Measurements from ENCODE around the gene ATP10D. TPM values are rescaled to one million over a fixed set of nuclear protein-coding genes. Genes with fewer than 3 reads are reported as not detected.

Gene ATP10D
- total RNA-seq, 1 experiment from 2014 or later: 5.1 TPM

- ChIA-PET RAD21 (ENCODE audit: low non-redundant PET in 1 of 2, low total read pairs in 2 of 2, uncharacterized antibody in 2 of 2, unreplicated experiment in 2 of 2) (no interaction called here), POLR2A (no interaction called here), CTCF (no interaction called here)
- Histone ChIP-seq H4K20me1 (ENCODE audit: insufficient read depth) (no peaks in the 10 kb centered on the region), H2AFZ (ENCODE audit: low read depth, low read length, poor library complexity, severe bottlenecking) (no peak overlapping the region), H3K4me2 (ENCODE audit: low read length) (no peak overlapping the region), H3K79me2 (ENCODE audit: insufficient read depth, low read length) (no peaks in the 10 kb centered on the region; the same call in 1 of the 2 replicates), H3K9ac (ENCODE audit: low read length) (no peak overlapping the region), H3K27me3 (ENCODE audit: insufficient read depth, low read length) (no peaks in the 10 kb centered on the region), H3K36me3 (ENCODE audit: control insufficient read depth in 1 of 2, insufficient read depth in 2 of 2, low read length in 2 of 2) (no peaks in the 10 kb centered on the region), H3K4me3 (replicated peaks in 1 of 2; ENCODE audit: low read depth in 1 of 2, low read length in 2 of 2) (no peak overlapping the region), H3K4me1 (ENCODE audit: control insufficient read depth in 1 of 2, insufficient read depth in 2 of 2, low read length in 2 of 2) (peaks cover 14 to 32% of the 10 kb centered on the region in 2 experiments), H3K9me3 (ENCODE audit: control insufficient read depth in 1 of 2, insufficient read depth in 1 of 2, low read depth in 1 of 2, low read length in 2 of 2) (no peaks in the 10 kb centered on the region), H3K9me2 (ENCODE audit: insufficient read depth) (no peaks in the 10 kb centered on the region), H3K27ac (ENCODE audit: low read depth, low read length) (no peak overlapping the region)
- no peak for ATAC-seq
- BruUV-seq (replicated peaks): no TSS peak
- no peak for TF ChIP-seq CTCF (IDR thresholded peaks at IDR 0.05 in 2 of 3, conservative IDR thresholded peaks at IDR 0.05 in 1 of 3; ENCODE audit: borderline replicate concordance in 1 of 3, insufficient read depth in 1 of 3, low read depth in 2 of 3, low read length in 2 of 3)
- intact Hi-C loops (cut with micrococcal nuclease): no loop called here
- DNase-seq (ENCODE audit: low read depth, low spot score): no peak
These were observed 20.1 kb upstream of the ATP10D start for GRCh38 chr4:47465004-47465403.

- H3K4me3 ChIP-seq (replicated peaks in 1 of 2; ENCODE audit: low read depth in 1 of 2, low read length in 2 of 2): no peak overlapping the region
- H3K9me3 ChIP-seq (ENCODE audit: control insufficient read depth in 1 of 2, insufficient read depth in 1 of 2, low read depth in 1 of 2, low read length in 2 of 2): no peaks in the 10 kb centered on the region
- H3K4me1 ChIP-seq (ENCODE audit: control insufficient read depth in 1 of 2, insufficient read depth in 2 of 2, low read length in 2 of 2): peaks cover 16 to 44% of the 10 kb centered on the region in 2 experiments
- H3K79me2 ChIP-seq (ENCODE audit: insufficient read depth, low read length): no peaks in the 10 kb centered on the region; the same call in 1 of the 2 replicates
- H3K9ac ChIP-seq (ENCODE audit: low read length): no peak overlapping the region
- no peaks in the 10 kb centered on the region for H3K36me3 ChIP-seq (ENCODE audit: control insufficient read depth in 1 of 2, insufficient read depth in 2 of 2, low read length in 2 of 2)
- no peak overlapping the region for H3K4me2 ChIP-seq (ENCODE audit: low read length)
- ChIA-PET RAD21 (ENCODE audit: low non-redundant PET in 1 of 2, low total read pairs in 2 of 2, uncharacterized antibody in 2 of 2, unreplicated experiment in 2 of 2) (no interaction called here), POLR2A (no interaction called here), CTCF (no interaction called here)
- no peak for ATAC-seq
- H3K9me2 ChIP-seq (ENCODE audit: insufficient read depth): no peaks in the 10 kb centered on the region
- H4K20me1 ChIP-seq (ENCODE audit: insufficient read depth): no peaks in the 10 kb centered on the region
- no peaks in the 10 kb centered on the region for H3K27me3 ChIP-seq (ENCODE audit: insufficient read depth, low read length)
- no peak for DNase-seq (ENCODE audit: low read depth, low spot score)
- no peak overlapping the region for H2AFZ ChIP-seq (ENCODE audit: low read depth, low read length, poor library complexity, severe bottlenecking)
- BruUV-seq (replicated peaks): no TSS peak
- intact Hi-C loops (cut with micrococcal nuclease): no loop called here
- no peak overlapping the region for H3K27ac ChIP-seq (ENCODE audit: low read depth, low read length)
- TF ChIP-seq ZFX (IDR thresholded peaks at IDR 0.05) (no peak), ATF3 (IDR thresholded peaks at IDR 0.05) (no peak), ZBTB33 (IDR thresholded peaks at IDR 0.05; ENCODE audit: extremely low read depth, insufficient replicate concordance, low read length) (no peak), ZNF274 (IDR thresholded peaks at IDR 0.05; ENCODE audit: low read depth, low read length) (no peak), CEBPB (IDR thresholded peaks at IDR 0.05; ENCODE audit: low read depth) (no peak), EZH2phosphoT487 (IDR thresholded peaks at IDR 0.05; ENCODE audit: borderline replicate concordance) (no peak), EZH2 (IDR thresholded peaks at IDR 0.05) (no peak), EGR1 (IDR thresholded peaks at IDR 0.05; ENCODE audit: low read depth) (no peak), RAD21 (IDR thresholded peaks at IDR 0.05; ENCODE audit: low read depth) (no peak), JUND (IDR thresholded peaks at IDR 0.05) (no peak), POLR2AphosphoS5 (IDR thresholded peaks at IDR 0.05; ENCODE audit: low read depth, low read length) (no peak), FOSL1 (IDR thresholded peaks at IDR 0.05; ENCODE audit: low read depth) (no peak), POLR2A (IDR thresholded peaks at IDR 0.05; ENCODE audit: borderline replicate concordance, extremely low read depth, insufficient read depth, insufficient read length) (no peak), MAX (IDR thresholded peaks at IDR 0.05) (no peak), YY1 (IDR thresholded peaks at IDR 0.05; ENCODE audit: extremely low read depth, insufficient replicate concordance, low read depth, low read length) (no peak)
These were observed 18.9 kb upstream of the ATP10D start for GRCh38 chr4:47466056-47466785.

Measured in HCT116 (cell line).